IPS-20b (cell line): ENCODE measurements around the gene ORM2.
"Not testable (repeated sequence)": the region's sequence is repeated elsewhere in the genome, so short reads cannot be mapped to it uniquely, and the experiment has no call there.

Source experiments
- H3K27ac ChIP-seq: one replicate; pipeline ENCODE4 v1.5.1; 2013; ENCODE audit warnings: low read length
- H3K27me3 ChIP-seq: 2 replicates; pipeline ENCODE4 v1.6.1; 2013; ENCODE audit warnings: mild to moderate bottlenecking, low read length, inconsistent platforms; ENCODE audit not compliant: insufficient read depth
- H3K36me3 ChIP-seq: 2 replicates; pipeline ENCODE4 v1.6.1; 2013; ENCODE audit warnings: low read depth, mild to moderate bottlenecking, inconsistent platforms, low read length, moderate library complexity; ENCODE audit not compliant: insufficient read depth
- H3K4me1 ChIP-seq: 2 replicates; pipeline ENCODE4 v1.6.1; 2013; ENCODE audit warnings: mild to moderate bottlenecking, control low read depth, inconsistent platforms, low read length, moderate library complexity; ENCODE audit not compliant: insufficient read depth
- H3K4me3 ChIP-seq: 2 replicates; pipeline ENCODE4 v1.5.1; 2013; ENCODE audit warnings: mild to moderate bottlenecking, low read length, inconsistent platforms
- H3K9ac ChIP-seq: 2 replicates; pipeline ENCODE4 v1.6.1; 2013; ENCODE audit warnings: low read depth, mild to moderate bottlenecking, inconsistent platforms, low read length, moderate library complexity
- H3K9me3 ChIP-seq: 2 replicates; pipeline ENCODE4 v1.6.1; 2013; ENCODE audit warnings: mild to moderate bottlenecking, low read depth, low read length, inconsistent platforms; ENCODE audit not compliant: insufficient read depth

ORM2 gene

GRCh38 chr9:114318416-114318815 is 11.3 kb upstream of the ORM2 start:
- Histone ChIP-seq H3K27ac (no peak overlapping the region), H3K4me1 (no peaks in the 10 kb centered on the region), H3K4me3 (no peak overlapping the region), H3K27me3 (no peaks in the 10 kb centered on the region), H3K9me3 (no peaks in the 10 kb centered on the region), H3K9ac (no peak overlapping the region), H3K36me3 (no peaks in the 10 kb centered on the region)

- H3K4me1 ChIP-seq, result no peaks in the 10 kb centered on the region
- H3K36me3 ChIP-seq, result no peaks in the 10 kb centered on the region
- no peak overlapping the region for H3K9ac ChIP-seq
- H3K27me3 ChIP-seq, result no peaks in the 10 kb centered on the region
- H3K4me3 ChIP-seq, result no peak overlapping the region
- no peak overlapping the region for H3K27ac ChIP-seq
- H3K9me3 ChIP-seq, result no peaks in the 10 kb centered on the region
These were observed 10.5 kb upstream of the ORM2 start for GRCh38 chr9:114319147-114319546.

- H3K36me3 ChIP-seq, H3K27me3 ChIP-seq, H3K4me1 ChIP-seq, H3K9me3 ChIP-seq, H3K4me3 ChIP-seq, H3K27ac ChIP-seq, H3K9ac ChIP-seq: not testable (repeated sequence)
These were observed 9.0 kb upstream of the ORM2 start for GRCh38 chr9:114320710-114321109.

- H3K27me3 ChIP-seq, result no peaks in the 10 kb centered on the region
- no peaks in the 10 kb centered on the region for H3K36me3 ChIP-seq
- no peaks in the 10 kb centered on the region for H3K4me1 ChIP-seq
- H3K9me3 ChIP-seq, result no peaks in the 10 kb centered on the region
- H3K27ac ChIP-seq, result no peak overlapping the region
- H3K4me3 ChIP-seq, result no peak overlapping the region
- no peak overlapping the region for H3K9ac ChIP-seq
These were observed 7.9 kb upstream of the ORM2 start for GRCh38 chr9:114321759-114322158.

- not testable (repeated sequence) for H3K4me1 ChIP-seq, H3K27ac ChIP-seq, H3K4me3 ChIP-seq
These were observed 7.4 kb upstream of the ORM2 start for GRCh38 chr9:114322160-114322818.

GRCh38 chr9:114322831-114323531 is 6.7 kb upstream of the ORM2 start, which contains the start of gene ORM1:
TSS of gene ORM1 (plus strand) at chr9:114323098. CDS start at chr9:114323134, 36 bp downstream.
- H3K27ac ChIP-seq, H3K9me3 ChIP-seq, H3K36me3 ChIP-seq, H3K9ac ChIP-seq, H3K4me3 ChIP-seq, H3K4me1 ChIP-seq, H3K27me3 ChIP-seq: not testable (repeated sequence)

More at GRCh38 chr9:114322160-114322818, 7.4 kb upstream of the ORM2 start:
- H3K27me3 ChIP-seq, H3K36me3 ChIP-seq, H3K9me3 ChIP-seq, H3K9ac ChIP-seq: not testable (repeated sequence)

- H3K27me3 ChIP-seq, H3K27ac ChIP-seq, H3K4me3 ChIP-seq, H3K9me3 ChIP-seq, H3K4me1 ChIP-seq, H3K9ac ChIP-seq, H3K36me3 ChIP-seq: not testable (repeated sequence)
These were observed 5.8 kb upstream of the ORM2 start for GRCh38 chr9:114323849-114324248.

GRCh38 chr9:114324492-114324891 is 5.2 kb upstream of the ORM2 start:
- H3K4me3 ChIP-seq, result no peak overlapping the region
- no peak overlapping the region for H3K9ac ChIP-seq
- no peak overlapping the region for H3K27ac ChIP-seq
- no peaks in the 10 kb centered on the region for H3K27me3 ChIP-seq
- no peaks in the 10 kb centered on the region for H3K9me3 ChIP-seq
- no peaks in the 10 kb centered on the region for H3K36me3 ChIP-seq
- H3K4me1 ChIP-seq, result no peaks in the 10 kb centered on the region

- H3K4me3 ChIP-seq, H3K27me3 ChIP-seq, H3K9ac ChIP-seq, H3K4me1 ChIP-seq, H3K27ac ChIP-seq, H3K36me3 ChIP-seq, H3K9me3 ChIP-seq: not testable (repeated sequence)
These were observed 4.7 kb upstream of the ORM2 start for GRCh38 chr9:114324965-114325364.

GRCh38 chr9:114325684-114326254 is 3.9 kb upstream of the ORM2 start:
- H3K9me3 ChIP-seq, H3K9ac ChIP-seq, H3K4me3 ChIP-seq, H3K4me1 ChIP-seq, H3K27ac ChIP-seq, H3K27me3 ChIP-seq, H3K36me3 ChIP-seq: not testable (repeated sequence)

GRCh38 chr9:114327749-114328148 is 1.9 kb upstream of the ORM2 start:
- Histone ChIP-seq H3K4me3 (no peak overlapping the region), H3K36me3 (no peaks in the 10 kb centered on the region), H3K27ac (no peak overlapping the region), H3K4me1 (no peaks in the 10 kb centered on the region), H3K9ac (no peak overlapping the region), H3K9me3 (no peaks in the 10 kb centered on the region), H3K27me3 (no peaks in the 10 kb centered on the region)

GRCh38 chr9:114328357-114328820 is 1.3 kb upstream of the ORM2 start:
- not testable (repeated sequence) for H3K27me3 ChIP-seq, H3K36me3 ChIP-seq, H3K27ac ChIP-seq, H3K4me3 ChIP-seq, H3K4me1 ChIP-seq, H3K9ac ChIP-seq, H3K9me3 ChIP-seq
